Measurements from ENCODE around the gene FRAT1. TPM values are rescaled to one million over a fixed set of nuclear protein-coding genes. Genes with fewer than 3 reads are reported as not detected.

Gene FRAT1
- total RNA-seq, 2 experiments from 2014 or later: 3.0 to 3.2 TPM

- ATAC-seq: peak; percentile 15
- Mint-ChIP-seq H3K9me3 (no peaks in the 10 kb centered on the region), H3K36me3 (ENCODE audit: low read depth) (no peaks in the 10 kb centered on the region), H3K27me3 (peaks cover 2% of the 10 kb centered on the region), H3K4me1 (ENCODE audit: low read depth) (peaks cover 21% of the 10 kb centered on the region), H3K27ac (peak overlapping the region; percentile 82), H3K4me3 (peak overlapping the region; percentile 83)
- intact Hi-C loops (cut with micrococcal nuclease): no loop called here
- POLR2A ChIA-PET: interaction anchor here (1.1 to 2.6 kb wide), 6 partner anchors 11 to 321 kb away, joined by 3 to 82 read pairs (median 6); partner anchors contain the start of genes ARHGAP19 and FRAT2
- TF ChIP-seq, protein P1, sequence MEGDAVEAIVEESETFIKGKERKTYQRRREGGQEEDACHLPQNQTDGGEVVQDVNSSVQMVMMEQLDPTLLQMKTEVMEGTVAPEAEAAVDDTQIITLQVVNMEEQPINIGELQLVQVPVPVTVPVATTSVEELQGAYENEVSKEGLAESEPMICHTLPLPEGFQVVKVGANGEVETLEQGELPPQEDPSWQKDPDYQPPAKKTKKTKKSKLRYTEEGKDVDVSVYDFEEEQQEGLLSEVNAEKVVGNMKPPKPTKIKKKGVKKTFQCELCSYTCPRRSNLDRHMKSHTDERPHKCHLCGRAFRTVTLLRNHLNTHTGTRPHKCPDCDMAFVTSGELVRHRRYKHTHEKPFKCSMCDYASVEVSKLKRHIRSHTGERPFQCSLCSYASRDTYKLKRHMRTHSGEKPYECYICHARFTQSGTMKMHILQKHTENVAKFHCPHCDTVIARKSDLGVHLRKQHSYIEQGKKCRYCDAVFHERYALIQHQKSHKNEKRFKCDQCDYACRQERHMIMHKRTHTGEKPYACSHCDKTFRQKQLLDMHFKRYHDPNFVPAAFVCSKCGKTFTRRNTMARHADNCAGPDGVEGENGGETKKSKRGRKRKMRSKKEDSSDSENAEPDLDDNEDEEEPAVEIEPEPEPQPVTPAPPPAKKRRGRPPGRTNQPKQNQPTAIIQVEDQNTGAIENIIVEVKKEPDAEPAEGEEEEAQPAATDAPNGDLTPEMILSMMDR (IDR thresholded peaks at IDR 0.05): no peak
- CTCF ChIA-PET: interaction anchor here (1.1 to 3.5 kb wide), 6 partner anchors 11 to 283 kb away, joined by 3 to 38 read pairs (median 10); partner anchors contain the start of gene FRAT2
- peak; percentile 49 for DNase-seq
These were observed 1.5 kb downstream of the FRAT1 start for GRCh38 chr10:97320480-97321031.

- Mint-ChIP-seq H3K4me1 (ENCODE audit: low read depth) (peaks cover 21% of the 10 kb centered on the region), H3K36me3 (ENCODE audit: low read depth) (no peaks in the 10 kb centered on the region), H3K9me3 (no peaks in the 10 kb centered on the region), H3K27ac (peak overlapping the region; percentile 82), H3K27me3 (peaks cover 2% of the 10 kb centered on the region), H3K4me3 (peak overlapping the region; percentile 83)
- ChIA-PET POLR2A (interaction anchor here (1.4 to 2.8 kb wide), 2 partner anchors 12 to 29 kb away, joined by 3 to 18 read pairs; partner anchors contain the start of gene FRAT2), CTCF (interaction anchor here (1.1 to 3.0 kb wide), 2 partner anchors 13 to 43 kb away, joined by 4 to 15 read pairs; partner anchors contain the start of gene FRAT2)
- ATAC-seq (no peak), DNase-seq (peak; percentile 28)
- intact Hi-C loops (cut with micrococcal nuclease): no loop called here
- TF ChIP-seq, protein P1 (IDR thresholded peaks at IDR 0.05): no peak
These were observed 2.1 kb downstream of the FRAT1 start for GRCh38 chr10:97321032-97321803.

GRCh38 chr10:97321804-97322190 lies 2.7 kb downstream of the FRAT1 start:
- ChIA-PET CTCF (interaction anchor here (1.1 to 3.0 kb wide), 2 partner anchors 12 to 43 kb away, joined by 4 to 15 read pairs; partner anchors contain the start of gene FRAT2), POLR2A (interaction anchor here (1.4 to 2.8 kb wide), 2 partner anchors 12 to 30 kb away, joined by 3 to 18 read pairs; partner anchors contain the start of gene FRAT2)
- no peak overlapping the region for H3K27ac Mint-ChIP-seq
- DNase-seq (no peak), ATAC-seq (no peak)
- peaks cover 21% of the 10 kb centered on the region for H3K4me1 Mint-ChIP-seq (ENCODE audit: low read depth)
- peaks cover 2% of the 10 kb centered on the region for H3K27me3 Mint-ChIP-seq
- intact Hi-C loops (cut with micrococcal nuclease): no loop called here
- no peaks in the 10 kb centered on the region for H3K36me3 Mint-ChIP-seq (ENCODE audit: low read depth)
- no peaks in the 10 kb centered on the region for H3K9me3 Mint-ChIP-seq
- TF ChIP-seq, protein P1 (IDR thresholded peaks at IDR 0.05): no peak
- H3K4me3 Mint-ChIP-seq: peak overlapping the region; percentile 83

- POLR2A ChIA-PET: interaction anchor here (2.8 kb wide), 1 partner anchor 10 kb away, joined by 18 read pairs; the partner anchor contains the start of gene FRAT2
- CTCF ChIA-PET: interaction anchor here (3.0 kb wide), 1 partner anchor 10 kb away, joined by 15 read pairs; the partner anchor contains the start of gene FRAT2
- H3K27me3 Mint-ChIP-seq: peaks cover 2% of the 10 kb centered on the region
- no peak overlapping the region for H3K4me3 Mint-ChIP-seq
- H3K9me3 Mint-ChIP-seq: no peaks in the 10 kb centered on the region
- H3K27ac Mint-ChIP-seq: no peak overlapping the region
- ATAC-seq: no peak
- TF ChIP-seq, protein P1 (IDR thresholded peaks at IDR 0.05): no peak
- DNase-seq: no peak
- H3K36me3 Mint-ChIP-seq (ENCODE audit: low read depth): no peaks in the 10 kb centered on the region
- intact Hi-C loops (cut with micrococcal nuclease): no loop called here
- peaks cover 34% of the 10 kb centered on the region for H3K4me1 Mint-ChIP-seq (ENCODE audit: low read depth)
These were observed 4.4 kb downstream of the FRAT1 start for GRCh38 chr10:97323501-97323900.
